ENCODE data around the gene MSI2. TPM values are rescaled to one million over a fixed set of nuclear protein-coding genes. Genes with fewer than 3 reads are reported as not detected.

Gene MSI2
- total RNA-seq, 4 donors from 2014 or later = 15.9 to 22.9 (median 17.0) TPM

DNA sequence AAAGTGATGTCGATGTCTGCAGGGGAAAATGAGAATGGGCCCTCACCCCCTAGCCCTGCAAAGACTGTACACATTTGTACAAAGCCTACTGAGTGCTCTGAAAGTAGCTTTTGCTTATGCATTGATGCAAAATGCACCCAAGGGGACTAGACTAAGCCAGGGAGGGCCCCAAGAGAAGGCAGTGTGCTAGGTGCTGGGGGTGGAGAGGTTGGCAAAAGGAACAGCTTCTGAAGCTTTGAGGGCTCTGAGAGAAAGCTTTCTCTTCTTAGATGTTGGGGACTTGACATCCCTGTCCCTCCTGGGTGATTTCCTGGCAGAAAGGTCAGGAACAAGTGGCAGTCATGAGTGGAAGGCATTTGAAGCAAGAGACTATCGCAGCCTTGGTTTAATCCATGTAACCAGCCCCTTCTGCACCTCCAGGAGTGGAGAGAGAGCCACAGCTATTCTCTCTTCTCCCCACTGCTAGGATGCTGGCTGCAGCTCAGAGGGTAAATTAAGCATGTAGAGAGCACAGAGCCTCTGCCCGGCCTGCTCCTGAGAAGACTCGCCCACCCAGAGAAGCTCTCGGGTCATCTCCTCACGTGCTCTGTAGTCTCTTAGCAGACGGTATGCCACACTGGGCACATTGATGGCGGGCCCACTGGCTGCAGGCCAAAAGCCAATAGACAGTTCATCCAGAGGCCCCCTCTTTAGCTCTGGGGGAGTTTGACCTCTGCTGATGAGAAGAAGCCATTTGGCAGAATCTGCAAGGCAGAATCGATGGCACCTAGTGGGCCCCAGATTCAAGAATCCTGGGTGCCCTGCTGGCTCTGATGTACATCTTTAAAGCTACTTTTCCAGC is 221.4 kb downstream of the MSI2 start:
- Histone ChIP-seq H3K27me3 (no peaks in the 10 kb centered on the region), H3K27ac (no peak overlapping the region), H3K36me3 (no peaks in the 10 kb centered on the region), H3K4me1 (peaks cover 0 to 44% (median 8%) of the 10 kb centered on the region in 3 donors), H3K9me3 (no peaks in the 10 kb centered on the region), H3K4me3 (no peak overlapping the region)
- intact Hi-C loops (cut with DNase I) = no loop called here
- no peak for DNase-seq
- TF ChIP-seq, protein P1, sequence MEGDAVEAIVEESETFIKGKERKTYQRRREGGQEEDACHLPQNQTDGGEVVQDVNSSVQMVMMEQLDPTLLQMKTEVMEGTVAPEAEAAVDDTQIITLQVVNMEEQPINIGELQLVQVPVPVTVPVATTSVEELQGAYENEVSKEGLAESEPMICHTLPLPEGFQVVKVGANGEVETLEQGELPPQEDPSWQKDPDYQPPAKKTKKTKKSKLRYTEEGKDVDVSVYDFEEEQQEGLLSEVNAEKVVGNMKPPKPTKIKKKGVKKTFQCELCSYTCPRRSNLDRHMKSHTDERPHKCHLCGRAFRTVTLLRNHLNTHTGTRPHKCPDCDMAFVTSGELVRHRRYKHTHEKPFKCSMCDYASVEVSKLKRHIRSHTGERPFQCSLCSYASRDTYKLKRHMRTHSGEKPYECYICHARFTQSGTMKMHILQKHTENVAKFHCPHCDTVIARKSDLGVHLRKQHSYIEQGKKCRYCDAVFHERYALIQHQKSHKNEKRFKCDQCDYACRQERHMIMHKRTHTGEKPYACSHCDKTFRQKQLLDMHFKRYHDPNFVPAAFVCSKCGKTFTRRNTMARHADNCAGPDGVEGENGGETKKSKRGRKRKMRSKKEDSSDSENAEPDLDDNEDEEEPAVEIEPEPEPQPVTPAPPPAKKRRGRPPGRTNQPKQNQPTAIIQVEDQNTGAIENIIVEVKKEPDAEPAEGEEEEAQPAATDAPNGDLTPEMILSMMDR (IDR thresholded peaks at IDR 0.05) = no peak
- no peak for TF ChIP-seq POLR2A (IDR thresholded peaks at IDR 0.05)
- 74 to 87% methylated on average over 8 to 9 of the region's 9 CpGs for WGBS, 2 donors

DNA sequence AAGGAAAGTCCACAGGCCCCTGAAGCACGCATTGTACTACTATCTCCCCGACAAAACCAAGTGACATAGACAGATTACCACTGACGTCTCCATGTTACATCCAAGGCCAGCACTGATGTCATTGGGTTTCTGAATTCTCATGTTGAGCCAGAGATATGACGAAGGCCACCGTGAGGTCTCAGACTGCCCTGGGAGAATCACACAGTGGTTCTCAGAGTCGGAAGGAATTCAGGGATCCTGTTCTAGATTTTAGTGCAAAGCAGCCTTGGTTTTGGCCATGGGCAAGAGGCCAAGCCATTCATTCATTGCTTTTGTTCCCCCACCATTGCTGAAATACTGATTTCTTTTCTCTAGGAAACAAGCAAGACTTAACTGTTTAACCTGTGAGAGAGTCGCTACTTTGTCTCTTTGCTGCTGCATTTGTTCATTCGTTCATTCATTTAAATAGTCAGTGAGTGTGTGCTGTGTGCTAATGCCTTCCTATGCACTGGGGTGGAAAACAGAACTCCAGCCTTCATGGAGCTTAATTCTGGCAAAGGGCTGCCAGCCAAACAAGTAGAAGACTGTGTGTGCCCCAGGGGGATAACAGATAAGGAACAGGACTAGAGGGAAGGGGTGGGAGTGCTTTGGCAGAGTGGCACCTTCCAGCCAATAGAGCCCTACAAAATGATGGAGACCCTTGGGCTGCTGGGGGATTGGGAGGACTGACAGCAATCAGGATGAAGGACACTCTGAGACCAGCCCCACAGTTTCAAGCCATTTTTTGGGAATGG is 222.3 kb downstream of the MSI2 start:
- intact Hi-C loops (cut with DNase I) = no loop called here
- no peaks in the 10 kb centered on the region for H3K36me3 ChIP-seq
- no peak overlapping the region for H3K27ac ChIP-seq
- H3K9me3 ChIP-seq = no peaks in the 10 kb centered on the region
- H3K27me3 ChIP-seq = no peaks in the 10 kb centered on the region
- WGBS, 2 donors = 68 to 80% methylated on average over 6 to 7 of the region's 8 CpGs
- TF ChIP-seq, protein P1 (IDR thresholded peaks at IDR 0.05) = no peak
- TF ChIP-seq POLR2A (IDR thresholded peaks at IDR 0.05) = no peak
- DNase-seq = no peak
- peaks cover 0 to 37% (median 10%) of the 10 kb centered on the region in 3 donors for H3K4me1 ChIP-seq
- H3K4me3 ChIP-seq = no peak overlapping the region

DNA sequence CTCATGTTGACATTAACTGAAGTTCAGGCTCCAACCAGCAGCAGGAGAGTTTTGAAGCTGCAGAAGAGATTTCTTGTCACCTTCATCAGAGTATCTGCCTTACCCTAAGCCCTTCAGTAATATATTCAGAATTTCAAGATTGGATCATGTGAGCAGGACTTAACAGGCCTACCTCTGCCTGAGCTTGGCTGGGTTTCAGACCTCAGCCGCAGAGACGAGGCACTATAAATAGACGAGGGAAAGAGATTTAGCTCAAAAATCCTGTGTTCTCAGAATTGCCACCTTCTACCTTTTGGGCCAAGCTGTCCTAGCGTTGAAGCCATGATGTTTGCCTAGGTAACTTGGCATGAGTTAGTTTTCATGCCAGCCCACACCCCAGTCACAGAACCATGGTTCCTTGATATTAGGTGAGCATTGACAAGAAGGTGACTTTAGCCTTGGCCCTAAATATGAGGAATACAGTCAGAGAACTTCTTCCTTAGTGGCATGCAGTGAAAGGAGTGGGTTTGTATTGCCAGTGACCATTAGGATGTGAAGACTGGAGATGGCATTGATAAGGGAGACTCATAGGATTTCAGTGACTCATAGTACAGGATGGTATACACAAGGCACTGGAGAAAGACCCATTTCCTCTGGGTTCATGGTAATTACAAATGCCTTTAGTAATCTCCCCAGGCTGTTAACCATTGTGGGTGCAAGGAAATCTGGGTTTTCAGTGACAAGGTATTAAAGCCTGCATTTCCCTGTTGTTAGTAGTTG is 224.3 kb downstream of the MSI2 start:
- DNase-seq = no peak
- Histone ChIP-seq H3K27ac (peak overlapping the region in 1 of 4 donors; percentile 13), H3K4me3 (no peak overlapping the region), H3K36me3 (no peaks in the 10 kb centered on the region), H3K27me3 (no peaks in the 10 kb centered on the region), H3K9me3 (no peaks in the 10 kb centered on the region), H3K4me1 (peaks cover 0 to 32% (median 10%) of the 10 kb centered on the region in 3 donors)
- TF ChIP-seq, protein P1 (IDR thresholded peaks at IDR 0.05) = no peak
- no peak for TF ChIP-seq POLR2A (IDR thresholded peaks at IDR 0.05)
- intact Hi-C loops (cut with DNase I) = no loop called here
- WGBS, 2 donors = 11 to 25% methylated on average over 4 of the region's 4 CpGs

DNA sequence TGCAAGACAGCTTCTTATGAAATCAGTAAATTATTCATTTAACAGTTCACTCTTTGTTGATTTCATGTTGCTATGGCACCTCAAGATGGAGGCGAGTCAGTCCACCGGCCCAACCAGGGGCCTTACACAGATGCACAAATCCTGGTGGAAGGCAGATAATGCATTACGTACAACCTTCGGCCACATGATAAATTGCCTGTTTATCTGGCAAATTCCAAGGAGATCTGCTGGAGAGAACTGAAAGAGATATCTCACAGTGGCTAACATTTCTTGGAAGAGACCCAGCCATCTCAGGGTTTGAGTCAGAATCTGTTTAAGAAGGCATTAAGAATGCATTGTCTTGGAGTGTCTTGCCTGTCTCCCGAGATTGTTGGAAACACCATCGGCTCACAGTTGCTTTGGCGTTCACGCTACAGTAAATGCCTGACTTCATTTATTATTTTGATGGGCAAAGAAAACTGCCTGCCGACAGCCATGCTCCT is 225.6 kb downstream of the MSI2 start:
- H3K36me3 ChIP-seq = no peaks in the 10 kb centered on the region
- no peaks in the 10 kb centered on the region for H3K27me3 ChIP-seq
- H3K4me1 ChIP-seq = peaks cover 4 to 45% (median 14%) of the 10 kb centered on the region in 3 donors
- TF ChIP-seq, protein P1 (IDR thresholded peaks at IDR 0.05) = no peak
- TF ChIP-seq POLR2A (IDR thresholded peaks at IDR 0.05) = no peak
- H3K4me3 ChIP-seq = no peak overlapping the region
- intact Hi-C loops (cut with DNase I) = no loop called here
- no peak overlapping the region for H3K27ac ChIP-seq
- 31 to 33% methylated on average over 9 of the region's 9 CpGs for WGBS, 2 donors
- DNase-seq = no peak
- H3K9me3 ChIP-seq = no peaks in the 10 kb centered on the region
